Hindlimb muscle (tissue), 1 donor: ENCODE measurements around the gene LMO3. TPM values are rescaled to one million over a fixed set of nuclear protein-coding genes. Genes with fewer than 3 reads are reported as not detected.
"Not testable (repeated sequence)": the region's sequence is repeated elsewhere in the genome, so short reads cannot be mapped to it uniquely, and the experiment has no call there.

Source experiments
- DNase-seq: peaks from one replicate; pipeline ENCODE4 v3.0.0-alpha.2; 2013
- polyA plus RNA-seq: library from polyadenylated mRNA; unstranded; fragments of 120-200 nt; gene quantifications from one replicate; pipeline ENCODE4 v1.2.1, GENCODE V29; 2013; ENCODE audit not compliant: insufficient read length

The LMO3 gene
- polyA plus RNA-seq, 1 donor = 0.83 TPM

GRCh38 chr12:16537652-16538051 is 68.3 kb downstream of the LMO3 start:
- not testable (repeated sequence) for DNase-seq

- DNase-seq = peak; percentile 26
Observed at GRCh38 chr12:16531621-16532020, 74.3 kb downstream of the LMO3 start.

GRCh38 chr12:16530268-16530850 is 75.6 kb downstream of the LMO3 start:
- no peak for DNase-seq

GRCh38 chr12:16526693-16527092 is 79.3 kb downstream of the LMO3 start:
- peak; percentile 34 for DNase-seq

GRCh38 chr12:16524378-16524777 is 81.6 kb downstream of the LMO3 start:
- no peak for DNase-seq

- no peak for DNase-seq
Observed at GRCh38 chr12:16523951-16524331, 82.0 kb downstream of the LMO3 start.

GRCh38 chr12:16523284-16523950 is 82.5 kb downstream of the LMO3 start:
- DNase-seq = no peak

- no peak for DNase-seq
Observed at GRCh38 chr12:16520328-16520727, 85.6 kb downstream of the LMO3 start.

GRCh38 chr12:16515666-16516065 is 90.3 kb downstream of the LMO3 start:
- DNase-seq = no peak

- no peak for DNase-seq
Observed at GRCh38 chr12:16513231-16513630, 92.7 kb downstream of the LMO3 start.

GRCh38 chr12:16509411-16509810 is 96.6 kb downstream of the LMO3 start:
- DNase-seq = no peak

- DNase-seq = no peak
Observed at GRCh38 chr12:16506394-16506793, 99.6 kb downstream of the LMO3 start.

- no peak for DNase-seq
Observed at GRCh38 chr12:16504200-16504599, 101.8 kb downstream of the LMO3 start.

GRCh38 chr12:16499611-16500010 is 106.4 kb downstream of the LMO3 start:
- DNase-seq = no peak
